HepG2 (cell line): ENCODE measurements around the gene GPS2. TPM values are rescaled to one million over a fixed set of nuclear protein-coding genes. Genes with fewer than 3 reads are reported as not detected.

Source experiments
- ATAC-seq: fragments of 200-7000 bp; cut with Tn5 transposase; 3 replicates; pipeline ENCODE4 v1.9.1; 2020; ENCODE audit warnings: mild to moderate bottlenecking, moderate library complexity
- BruUV-seq: library from RNA; stranded (reverse); fragments of 400-500 nt; replicated peaks from 2 replicates; lab custom pipeline; 2021; lab: Mats Ljungman, UMichigan
- CTCF ChIA-PET: fragments of 300-600 bp; formaldehyde crosslinking; extraction: SDS; loops from one replicate; lab custom pipeline; 2021; ENCODE audit warnings: low total read pairs, inconsistent platforms, low intra/inter-chr PET ratio; lab: Yijun Ruan, JAX
- POLR2A ChIA-PET: fragments of 350-600 bp; sonication (Branson Sonifier 250); formaldehyde crosslinking; loops from one replicate; lab custom pipeline; 2020; ENCODE audit warnings: antibody characterized with exemption, inconsistent platforms; lab: Yijun Ruan, JAX
- DNase-seq: peaks from one replicate; pipeline ENCODE4 v3.0.0-alpha.2; 2015; ENCODE audit warnings: low spot score
- FAIRE-seq: peaks from 3 replicates; lab custom pipeline; 2011; peaks lifted over from hg19 to GRCh38; lab: Jason Lieb, UNC
- H2AFZ ChIP-seq: one replicate; pipeline ENCODE4 v1.6.1; 2011; ENCODE audit warnings: low read length, inconsistent platforms
- H3K27ac ChIP-seq: fragments of 300-600 bp; 3 replicates; pipeline ENCODE4 v1.8.0; 2011; ENCODE audit warnings: mixed run types, mild to moderate bottlenecking, mixed read lengths, low read length, inconsistent platforms; ENCODE audit not compliant: insufficient read depth; ENCODE audit errors: extremely low read length
- H3K27me3 ChIP-seq, 2 experiments: fragments of 200-600 bp in 1 of 2; 2 replicates in 1 of 2; 3 replicates in 1 of 2; pipeline versions ENCODE4 v1.6.0 to v1.8.0; 2011; ENCODE audit warnings: low read length in 2 of 2, mild to moderate bottlenecking in 2 of 2, moderate library complexity in 2 of 2, inconsistent platforms in 1 of 2; ENCODE audit not compliant: insufficient read depth in 2 of 2, control insufficient read depth in 1 of 2
- H3K36me3 ChIP-seq, 2 experiments: fragments of 200-600 bp in 1 of 2; replicated peaks in 1 of 2; 2 replicates in 1 of 2; 3 replicates in 1 of 2; pipeline versions ENCODE4 v1.5.1 to v1.8.0; 2011; ENCODE audit warnings: low read length in 2 of 2, inconsistent platforms in 1 of 2; ENCODE audit not compliant: insufficient read depth in 2 of 2, control insufficient read depth in 1 of 2
- H3K4me1 ChIP-seq: 2 replicates; pipeline ENCODE4 v1.5.1; 2012; ENCODE audit warnings: low read length, inconsistent platforms; ENCODE audit not compliant: insufficient read depth
- H3K4me2 ChIP-seq: 2 replicates; pipeline ENCODE4 v1.6.0; 2011; ENCODE audit warnings: low read depth, low read length, inconsistent platforms
- H3K4me3 ChIP-seq, 3 experiments: fragments of 200-600 bp in 1 of 3; sonication (generic), shearing (Covaris generic) in 1 of 3; replicated peaks in 1 of 3; 2 replicates each; pipeline ENCODE4 v1.5.1; 2011 to 2016; ENCODE audit warnings: low read length in 3 of 3, inconsistent platforms in 2 of 3, low read depth in 2 of 3, mild to moderate bottlenecking in 2 of 3, control low read depth in 1 of 3, mixed read lengths in 1 of 3; ENCODE audit not compliant: insufficient read depth in 1 of 3
- H3K79me2 ChIP-seq: one replicate; pipeline ENCODE4 v1.6.1; 2011; ENCODE audit warnings: low read length, inconsistent platforms; ENCODE audit not compliant: insufficient read depth
- H3K9ac ChIP-seq: 2 replicates; pipeline ENCODE4 v1.6.0; 2011; ENCODE audit warnings: mild to moderate bottlenecking, low read depth, low read length, inconsistent platforms; ENCODE audit not compliant: insufficient read depth
- H3K9me3 ChIP-seq: 2 replicates; pipeline ENCODE4 v1.5.1; 2012; ENCODE audit warnings: mild to moderate bottlenecking, low read length
- H4K20me1 ChIP-seq: 2 replicates; pipeline ENCODE4 v1.6.0; 2011; ENCODE audit warnings: inconsistent platforms, mild to moderate bottlenecking, low read length, moderate library complexity; ENCODE audit not compliant: insufficient read depth
- FOXJ3 ChIP-seq: sonication (generic); formaldehyde crosslinking; IDR thresholded peaks from 2 replicates; pipeline ENCODE4 v1.4.0; 2020; ENCODE audit warnings: missing genetic modification reagents, mild to moderate bottlenecking, borderline replicate concordance
- KAT7 ChIP-seq: IDR thresholded peaks from 2 replicates; pipeline ENCODE4 v1.6.1; 2018; ENCODE audit warnings: borderline replicate concordance, missing compliant biosample characterization
- KIAA2018 ChIP-seq: sonication (generic); formaldehyde crosslinking; IDR thresholded peaks from 2 replicates; pipeline ENCODE4 v1.5.0; 2020; ENCODE audit warnings: mild to moderate bottlenecking, missing genetic modification reagents, borderline replicate concordance
- RARG ChIP-seq: sonication (generic); formaldehyde crosslinking; IDR thresholded peaks from 2 replicates; pipeline ENCODE4 v1.4.0; 2020; ENCODE audit warnings: low read depth, mild to moderate bottlenecking, missing genetic modification reagents
- TEAD3 ChIP-seq: optimal IDR thresholded peaks from 2 replicates; pipeline ENCODE3; 2016; ENCODE audit warnings: borderline replicate concordance
- XRCC5 ChIP-seq: fragments of 200-400 bp; formaldehyde crosslinking; optimal IDR thresholded peaks from 2 replicates; pipeline ENCODE3; 2017; ENCODE audit warnings: mild to moderate bottlenecking, low read length
- ZNF280D ChIP-seq: sonication (generic); formaldehyde crosslinking; IDR thresholded peaks from 2 replicates; pipeline ENCODE4 v1.5.1; 2020; ENCODE audit warnings: mild to moderate bottlenecking, missing genetic modification reagents
- ZNF543 ChIP-seq: sonication (generic); formaldehyde crosslinking; IDR thresholded peaks from 2 replicates; pipeline ENCODE4 v1.4.0; 2020; ENCODE audit warnings: mild to moderate bottlenecking, missing genetic modification reagents
- ZNF672 ChIP-seq: sonication (generic); formaldehyde crosslinking; IDR thresholded peaks from 2 replicates; pipeline ENCODE4 v1.8.1; 2022; ENCODE audit warnings: missing genetic modification reagents
- ZSCAN22 ChIP-seq: sonication (generic); formaldehyde crosslinking; IDR thresholded peaks from 2 replicates; pipeline ENCODE4 v1.4.0; 2020; ENCODE audit warnings: mild to moderate bottlenecking, missing genetic modification reagents
- ZSCAN5A ChIP-seq: sonication (generic); formaldehyde crosslinking; IDR thresholded peaks from 2 replicates; pipeline ENCODE4 v1.8.0; 2022; ENCODE audit warnings: mild to moderate bottlenecking, missing genetic modification reagents, borderline replicate concordance
- WGBS: methylation state at CpG from one replicate; pipeline ENCODE4 v1.1.6; 2017; ENCODE audit warnings: low lambda C conversion rate; 5-methylcytosine and 5-hydroxymethylcytosine counted together
- in situ Hi-C: cut with HindIII; loops from 2 replicates; pipeline ENCODE4 v1.10.0; 2017; ENCODE audit warnings: low pct_unique_long_range_greater_than_20kb; ENCODE audit not compliant: extremely low pct_ligation_motif_present
- intact Hi-C: fragments of 100-400 bp; cut with micrococcal nuclease; formaldehyde crosslinking; loops from one replicate; pipeline ENCODE4 v1.10.0; 2022; ENCODE audit not compliant: unreplicated experiment
- polyA plus RNA-seq, 8 experiments: library from polyadenylated mRNA; depleted of rRNA in 3 of 8; stranded (reverse) in 7 of 8; unstranded in 1 of 8; fragments of >200 nt; fragmentation: Illumina TruSeq in 4 of 8; extraction: Trizol in 4 of 8; gene quantifications; 2 replicates each; pipeline versions ENCODE4 v1.2.1 to v1.2.3, GENCODE V29; 2011 to 2016; ENCODE audit warnings: low read depth in 4 of 8, missing spikeins in 1 of 8, mixed read lengths in 1 of 8; ENCODE audit not compliant: insufficient read depth in 1 of 8
- total RNA-seq, 5 experiments: library from RNA; depleted of rRNA; stranded (reverse); fragments of >200 nt; fragmentation: Illumina TruSeq; extraction: Trizol; gene quantifications; 2 replicates each; pipeline ENCODE4 v1.2.3, GENCODE V29; 2016; ENCODE audit warnings: low read depth in 1 of 5

Gene GPS2
- total and polyA plus RNA-seq, 2 of the 13 experiments (the other 11 are each of a cell fraction or from before 2014, with no cell fraction given), result 58.0 to 59.4 TPM

- Histone ChIP-seq H3K79me2 (no peaks in the 10 kb centered on the region), H3K9ac (no peak overlapping the region), H3K4me2 (no peak overlapping the region), H3K9me3 (no peaks in the 10 kb centered on the region), H3K27ac (no peak overlapping the region), H3K4me3 (no peak overlapping the region), H3K4me1 (peaks cover 26% of the 10 kb centered on the region), H4K20me1 (no peaks in the 10 kb centered on the region), H3K36me3 (peaks cover 8 to 9% of the 10 kb centered on the region in 2 experiments; a peak in 4 of 5 replicates), H3K27me3 (no peaks in the 10 kb centered on the region), H2AFZ (no peak overlapping the region)
- no TSS peak for BruUV-seq
- TF ChIP-seq RARG (no peak), ZNF672 (CRISPR knock-in tag) (no peak), ZSCAN22 (no peak), ZNF543 (CRISPR knock-in tag) (no peak), KAT7 (no peak), TEAD3 (CRISPR knock-in tag) (no peak), FOXJ3 (CRISPR knock-in tag) (no peak), ZSCAN5A (CRISPR knock-in tag) (no peak), KIAA2018 (no peak), XRCC5 (no peak), ZNF280D (no peak)
- ATAC-seq (no peak), DNase-seq (no peak), FAIRE-seq (no peak)
- ChIA-PET CTCF (no interaction called here), POLR2A (interaction anchor here (1.4 kb wide), 1 partner anchor 28 kb away, joined by 3 read pairs; no protein-coding TSS in a partner anchor)
- 95% methylated on average over 8 of the region's 16 CpGs for WGBS
- in situ Hi-C loops (loop anchor here (10.0 kb wide), 1 partner anchor 240 kb away; the partner anchor contains the start of gene SLC16A11), intact Hi-C loops (loop anchor here (5.0 kb wide), 1 partner anchor 43 kb away; the partner anchor contains the start of gene GABARAP)
Measured at GRCh38 chr17:7284911-7285310, 30.2 kb downstream of the GPS2 start.
